Osteocyte (in vitro differentiated cells): ENCODE measurements around the gene GPR150. TPM values are rescaled to one million over a fixed set of nuclear protein-coding genes. Genes with fewer than 3 reads are reported as not detected.
A peak's percentile ranks its signal among the peaks of the same experiment; 100 is the strongest.

Experiments
- DNase-seq: peaks from one replicate; pipeline ENCODE4 v3.0.0; 2021; ENCODE audit warnings: mixed read lengths; ENCODE audit not compliant: unreplicated experiment; ENCODE audit errors: extremely low spot score
- H3K27ac Mint-ChIP-seq: one replicate; pipeline ENCODE4 v1.8.0; 2021; ENCODE audit warnings: mild to moderate bottlenecking, mixed read lengths; ENCODE audit not compliant: unreplicated experiment
- H3K27me3 Mint-ChIP-seq: one replicate; pipeline ENCODE4 v1.8.0; 2021; ENCODE audit warnings: mixed read lengths; ENCODE audit not compliant: unreplicated experiment
- H3K36me3 Mint-ChIP-seq: one replicate; pipeline ENCODE4 v1.8.0; 2021; ENCODE audit warnings: mixed read lengths; ENCODE audit not compliant: unreplicated experiment
- H3K4me1 Mint-ChIP-seq: one replicate; pipeline ENCODE4 v1.8.0; 2021; ENCODE audit warnings: mixed read lengths; ENCODE audit not compliant: unreplicated experiment
- H3K4me3 Mint-ChIP-seq: one replicate; pipeline ENCODE4 v1.8.0; 2021; ENCODE audit warnings: mild to moderate bottlenecking, moderate library complexity, mixed read lengths; ENCODE audit not compliant: unreplicated experiment
- H3K9me3 Mint-ChIP-seq: one replicate; pipeline ENCODE4 v1.8.0; 2021; ENCODE audit warnings: mixed read lengths; ENCODE audit not compliant: unreplicated experiment
- total RNA-seq: library from RNA; stranded (reverse); gene quantifications from 2 replicates; pipeline ENCODE4 v1.2.1, GENCODE V29; 2021
- TF ChIP-seq, protein P1 (sequence below): fragments of 200-600 bp; sonication (generic); IDR thresholded peaks from 2 replicates; pipeline ENCODE4 v1.5.0; 2021; ENCODE audit warnings: antibody characterized with exemption, mild to moderate bottlenecking, moderate library complexity

The GPR150 gene
- total RNA-seq, 1 donor from 2014 or later, result 0.21 TPM

DNA sequence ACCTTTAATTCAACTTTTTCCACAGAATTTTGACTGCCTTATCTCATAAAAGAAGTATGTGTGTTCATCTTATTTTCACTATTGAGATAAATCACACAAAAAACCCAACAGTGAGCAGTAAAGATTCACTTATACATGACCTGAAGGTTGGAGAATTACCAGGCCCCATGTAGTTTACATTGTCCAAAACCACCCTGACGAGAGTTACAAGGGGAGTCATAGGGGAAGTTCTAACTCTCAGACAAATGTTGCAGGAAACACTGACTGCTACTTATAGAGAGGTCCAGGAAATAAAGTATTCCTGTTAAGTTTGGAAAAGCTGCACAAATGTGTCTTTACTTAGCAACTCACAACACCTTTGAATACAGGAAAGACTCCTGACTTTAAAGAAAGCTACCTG, 48.8 kb downstream of the GPR150 start:
- no peak for DNase-seq
- peak overlapping the region; percentile 68 for H3K27ac Mint-ChIP-seq
- H3K4me3 Mint-ChIP-seq, result no peak overlapping the region
- TF ChIP-seq, protein P1, sequence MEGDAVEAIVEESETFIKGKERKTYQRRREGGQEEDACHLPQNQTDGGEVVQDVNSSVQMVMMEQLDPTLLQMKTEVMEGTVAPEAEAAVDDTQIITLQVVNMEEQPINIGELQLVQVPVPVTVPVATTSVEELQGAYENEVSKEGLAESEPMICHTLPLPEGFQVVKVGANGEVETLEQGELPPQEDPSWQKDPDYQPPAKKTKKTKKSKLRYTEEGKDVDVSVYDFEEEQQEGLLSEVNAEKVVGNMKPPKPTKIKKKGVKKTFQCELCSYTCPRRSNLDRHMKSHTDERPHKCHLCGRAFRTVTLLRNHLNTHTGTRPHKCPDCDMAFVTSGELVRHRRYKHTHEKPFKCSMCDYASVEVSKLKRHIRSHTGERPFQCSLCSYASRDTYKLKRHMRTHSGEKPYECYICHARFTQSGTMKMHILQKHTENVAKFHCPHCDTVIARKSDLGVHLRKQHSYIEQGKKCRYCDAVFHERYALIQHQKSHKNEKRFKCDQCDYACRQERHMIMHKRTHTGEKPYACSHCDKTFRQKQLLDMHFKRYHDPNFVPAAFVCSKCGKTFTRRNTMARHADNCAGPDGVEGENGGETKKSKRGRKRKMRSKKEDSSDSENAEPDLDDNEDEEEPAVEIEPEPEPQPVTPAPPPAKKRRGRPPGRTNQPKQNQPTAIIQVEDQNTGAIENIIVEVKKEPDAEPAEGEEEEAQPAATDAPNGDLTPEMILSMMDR, result no peak
- H3K4me1 Mint-ChIP-seq, result peaks cover 61% of the 10 kb centered on the region
- H3K27me3 Mint-ChIP-seq, result no peaks in the 10 kb centered on the region
- H3K36me3 Mint-ChIP-seq, result no peaks in the 10 kb centered on the region
- no peaks in the 10 kb centered on the region for H3K9me3 Mint-ChIP-seq

DNA sequence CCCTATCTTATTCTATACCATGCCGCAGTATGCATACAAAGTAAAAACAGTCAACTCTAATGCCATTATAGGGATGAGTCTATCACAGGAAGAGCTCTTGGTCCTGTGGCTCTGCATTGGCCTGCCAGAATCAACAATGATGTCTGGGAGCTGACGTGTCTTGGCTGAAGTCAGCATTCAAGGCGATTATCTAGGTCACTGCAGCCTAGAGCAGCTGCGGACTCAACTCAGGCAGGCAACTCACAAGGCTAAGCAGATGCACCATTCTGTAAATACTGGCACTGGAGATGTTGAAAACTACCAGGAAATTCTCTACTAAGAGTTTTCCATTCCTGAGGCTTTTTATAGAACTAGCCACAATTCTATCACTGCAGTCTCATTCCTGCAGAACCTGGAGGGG, 49.7 kb downstream of the GPR150 start:
- Mint-ChIP-seq H3K27ac (peak overlapping the region; percentile 68), H3K4me3 (no peak overlapping the region), H3K36me3 (no peaks in the 10 kb centered on the region), H3K4me1 (peaks cover 57% of the 10 kb centered on the region), H3K9me3 (no peaks in the 10 kb centered on the region), H3K27me3 (no peaks in the 10 kb centered on the region)
- DNase-seq, result no peak
- TF ChIP-seq, protein P1, result no peak

DNA sequence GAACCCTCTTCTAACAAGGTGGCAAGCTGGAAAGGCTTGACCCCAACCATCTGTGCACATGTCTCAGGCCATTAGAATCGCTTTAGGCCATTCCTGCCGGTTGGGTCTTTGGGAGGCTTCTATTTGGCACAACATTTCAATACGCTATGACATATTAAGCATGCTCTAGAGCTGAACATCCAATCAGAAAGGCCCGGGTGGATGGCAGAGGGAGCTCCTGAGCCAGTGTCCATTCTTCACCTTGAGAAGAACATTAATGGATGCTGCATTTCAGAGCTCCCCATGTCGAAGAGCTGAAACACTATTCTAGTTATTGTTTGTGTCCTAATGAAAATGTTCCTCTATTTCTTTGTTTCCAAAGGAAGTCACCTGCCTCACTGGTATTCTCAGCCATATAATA, 50.1 kb downstream of the GPR150 start:
- peaks cover 56% of the 10 kb centered on the region for H3K4me1 Mint-ChIP-seq
- no peaks in the 10 kb centered on the region for H3K27me3 Mint-ChIP-seq
- no peak for DNase-seq
- no peaks in the 10 kb centered on the region for H3K36me3 Mint-ChIP-seq
- no peak overlapping the region for H3K4me3 Mint-ChIP-seq
- TF ChIP-seq, protein P1, result no peak
- peak overlapping the region; percentile 68 for H3K27ac Mint-ChIP-seq
- no peaks in the 10 kb centered on the region for H3K9me3 Mint-ChIP-seq

DNA sequence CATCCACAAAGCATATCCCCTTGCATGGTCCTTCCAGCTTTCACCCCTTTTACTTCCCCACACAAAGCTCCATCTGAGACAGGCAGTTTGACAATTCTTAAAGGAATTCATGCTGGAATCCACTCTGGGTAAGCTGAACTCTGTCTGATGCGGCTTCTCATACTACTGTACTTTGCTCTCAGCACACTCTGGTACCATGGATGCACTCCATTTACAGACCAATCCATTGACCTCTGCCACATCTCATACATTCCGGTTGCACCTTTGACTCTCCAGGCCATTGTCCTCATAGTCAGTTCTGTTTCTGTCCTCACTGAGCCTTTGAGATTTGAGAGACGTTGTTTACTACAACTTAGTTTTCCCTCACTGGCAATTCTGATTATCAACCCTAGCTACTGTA, 50.7 kb downstream of the GPR150 start:
- DNase-seq, result no peak
- Mint-ChIP-seq H3K27me3 (no peaks in the 10 kb centered on the region), H3K9me3 (no peaks in the 10 kb centered on the region), H3K36me3 (no peaks in the 10 kb centered on the region), H3K4me1 (peaks cover 56% of the 10 kb centered on the region), H3K27ac (peak overlapping the region; percentile 19), H3K4me3 (no peak overlapping the region)
- TF ChIP-seq, protein P1, result no peak

Other genes starting within 250 kb of the GPR150 start
- gene FAM81B, start 228.7 kb upstream of the GPR150 start, total RNA-seq, result not detected in 2 replicates
- 102 and 115 TPM in 2 replicates for gene SKIC3, start 65.1 kb upstream of the GPR150 start, total RNA-seq
- gene ARSK, start 65.0 kb upstream of the GPR150 start, total RNA-seq, result 9.4 and 10.7 TPM in 2 replicates
- 1.7 and 2.3 TPM in 2 replicates for gene RFESD, start 26.7 kb downstream of the GPR150 start, total RNA-seq
- gene SPATA9, start 62.9 kb downstream of the GPR150 start, total RNA-seq, result 3.0 and 3.8 TPM in 2 replicates
- 190 and 208 TPM in 2 replicates for gene RHOBTB3, start 111.2 kb downstream of the GPR150 start, total RNA-seq
- gene GLRX, start 202.6 kb downstream of the GPR150 start, total RNA-seq, result 26.3 and 32.8 TPM in 2 replicates